PC-9 (cell line): Measurements from ENCODE around the gene WBP1. TPM values are rescaled to one million over a fixed set of nuclear protein-coding genes. Genes with fewer than 3 reads are reported as not detected.

Source experiments
- BruUV-seq: library from RNA; stranded (reverse); fragments of 400-500 nt; replicated peaks from 2 replicates; lab custom pipeline; 2021; lab: Mats Ljungman, UMichigan
- CTCF ChIA-PET: fragments of 300-600 bp; sonication (Branson Sonifier 250); formaldehyde crosslinking; loops from one replicate; lab custom pipeline; 2022; ENCODE audit warnings: antibody characterized with exemption; lab: Charles Lee
- POLR2A ChIA-PET: fragments of 300-600 bp; sonication (Branson Sonifier 250); formaldehyde crosslinking; loops from one replicate; lab custom pipeline; 2022; ENCODE audit warnings: antibody characterized with exemption; ENCODE audit not compliant: unreplicated experiment; lab: Charles Lee
- DNase-seq, 2 experiments: peaks; one replicate each; pipeline versions ENCODE4 v3.0.0 to v3.0.0-alpha.2; 2015 to 2022; ENCODE audit warnings: mixed read lengths in 1 of 2
- H2AFZ ChIP-seq: fragments of 200-600 bp; sonication (generic); 2 replicates; pipeline ENCODE4 v1.8.1; 2017; ENCODE audit warnings: antibody characterized with exemption
- H3F3A ChIP-seq: fragments of 200-600 bp; sonication (generic); 2 replicates; pipeline ENCODE4 v1.8.1; 2017; ENCODE audit warnings: antibody characterized with exemption, mild to moderate bottlenecking, low read depth; ENCODE audit not compliant: insufficient read depth
- H3K27ac ChIP-seq: fragments of 200-600 bp; sonication (generic); 2 replicates; pipeline ENCODE4 v1.6.1; 2016; ENCODE audit warnings: mixed run types
- H3K27me3 ChIP-seq: fragments of 200-600 bp; sonication (generic); 2 replicates; pipeline ENCODE4 v1.6.1; 2016; ENCODE audit warnings: low read depth, mixed run types; ENCODE audit not compliant: insufficient read depth
- H3K36me3 ChIP-seq: fragments of 200-600 bp; sonication (generic); 2 replicates; pipeline ENCODE4 v1.6.1; 2016; ENCODE audit warnings: low read depth, mixed run types
- H3K4me1 ChIP-seq: fragments of 200-600 bp; sonication (generic); replicated peaks from 2 replicates; pipeline ENCODE4 v1.6.1; 2016; ENCODE audit warnings: mixed run types; ENCODE audit not compliant: insufficient read depth
- H3K4me2 ChIP-seq: fragments of 200-600 bp; sonication (generic); 2 replicates; pipeline ENCODE4 v1.6.1; 2017; ENCODE audit warnings: mixed run types
- H3K4me3 ChIP-seq: fragments of 200-600 bp; sonication (generic); 2 replicates; pipeline ENCODE4 v1.6.1; 2016; ENCODE audit warnings: mixed run types
- H3K79me2 ChIP-seq: fragments of 200-600 bp; sonication (generic); 2 replicates; pipeline ENCODE4 v1.6.1; 2017; ENCODE audit warnings: low read depth, mixed run types
- H3K9me2 ChIP-seq: fragments of 200-600 bp; sonication (generic); 2 replicates; pipeline ENCODE4 v1.8.1; 2017; ENCODE audit warnings: mild to moderate bottlenecking; ENCODE audit not compliant: insufficient read depth
- H3K9me3 ChIP-seq: fragments of 200-600 bp; sonication (generic); 2 replicates; pipeline ENCODE4 v1.8.1; 2016; ENCODE audit warnings: low read depth; ENCODE audit not compliant: insufficient read depth
- H4K20me1 ChIP-seq: fragments of 200-600 bp; sonication (generic); 2 replicates; pipeline ENCODE4 v1.8.1; 2017; ENCODE audit not compliant: insufficient read depth
- EZH2 ChIP-seq: fragments of 200-600 bp; sonication (generic); IDR thresholded peaks from 2 replicates; pipeline ENCODE4 v1.8.0; 2017; ENCODE audit warnings: antibody characterized with exemption, low read depth
- intact Hi-C: fragments of 100-400 bp; cut with micrococcal nuclease; formaldehyde crosslinking; loops from one replicate; pipeline ENCODE4 v1.10.0; 2022; ENCODE audit not compliant: unreplicated experiment
- total RNA-seq: library from RNA; stranded (reverse); gene quantifications from 2 replicates; pipeline ENCODE4 v1.2.3, GENCODE V29; 2021
- TF ChIP-seq, protein P1 (sequence below): fragments of 200-600 bp; sonication (generic); conservative IDR thresholded peaks from 2 replicates; pipeline ENCODE4 v1.6.1; 2017; ENCODE audit warnings: mixed run types, antibody characterized with exemption, mild to moderate bottlenecking, moderate library complexity

The WBP1 gene
- total RNA-seq, 1 experiment from 2014 or later: 68.0 TPM

- H3K27me3 ChIP-seq: no peaks in the 10 kb centered on the region
- no peak for DNase-seq
- peaks cover 22% of the 10 kb centered on the region for H3K4me1 ChIP-seq
- H3K79me2 ChIP-seq: peaks cover 37% of the 10 kb centered on the region
- no peak overlapping the region for H3K27ac ChIP-seq
- CTCF ChIA-PET: interaction anchor here (0.5 kb wide), 1 partner anchor 24 kb away, joined by 4 read pairs; no protein-coding TSS in a partner anchor
- H3K4me3 ChIP-seq: no peak overlapping the region
- POLR2A ChIA-PET: no interaction called here
- H3K9me3 ChIP-seq: no peaks in the 10 kb centered on the region
- peaks cover 25% of the 10 kb centered on the region for H3F3A ChIP-seq
- TF ChIP-seq, protein P1, sequence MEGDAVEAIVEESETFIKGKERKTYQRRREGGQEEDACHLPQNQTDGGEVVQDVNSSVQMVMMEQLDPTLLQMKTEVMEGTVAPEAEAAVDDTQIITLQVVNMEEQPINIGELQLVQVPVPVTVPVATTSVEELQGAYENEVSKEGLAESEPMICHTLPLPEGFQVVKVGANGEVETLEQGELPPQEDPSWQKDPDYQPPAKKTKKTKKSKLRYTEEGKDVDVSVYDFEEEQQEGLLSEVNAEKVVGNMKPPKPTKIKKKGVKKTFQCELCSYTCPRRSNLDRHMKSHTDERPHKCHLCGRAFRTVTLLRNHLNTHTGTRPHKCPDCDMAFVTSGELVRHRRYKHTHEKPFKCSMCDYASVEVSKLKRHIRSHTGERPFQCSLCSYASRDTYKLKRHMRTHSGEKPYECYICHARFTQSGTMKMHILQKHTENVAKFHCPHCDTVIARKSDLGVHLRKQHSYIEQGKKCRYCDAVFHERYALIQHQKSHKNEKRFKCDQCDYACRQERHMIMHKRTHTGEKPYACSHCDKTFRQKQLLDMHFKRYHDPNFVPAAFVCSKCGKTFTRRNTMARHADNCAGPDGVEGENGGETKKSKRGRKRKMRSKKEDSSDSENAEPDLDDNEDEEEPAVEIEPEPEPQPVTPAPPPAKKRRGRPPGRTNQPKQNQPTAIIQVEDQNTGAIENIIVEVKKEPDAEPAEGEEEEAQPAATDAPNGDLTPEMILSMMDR: no peak; the same call in 1 of the 2 replicates
- TF ChIP-seq EZH2: no peak
- no peak overlapping the region for H3K4me2 ChIP-seq
- peaks cover 15% of the 10 kb centered on the region for H3K36me3 ChIP-seq
- H4K20me1 ChIP-seq: no peaks in the 10 kb centered on the region
- no TSS peak for BruUV-seq
- no peak overlapping the region for H2AFZ ChIP-seq
- no peaks in the 10 kb centered on the region for H3K9me2 ChIP-seq
- intact Hi-C loops: no loop called here
These were observed 3.2 kb downstream of the WBP1 start for GRCh38 chr2:74461187-74462053.

DNA sequence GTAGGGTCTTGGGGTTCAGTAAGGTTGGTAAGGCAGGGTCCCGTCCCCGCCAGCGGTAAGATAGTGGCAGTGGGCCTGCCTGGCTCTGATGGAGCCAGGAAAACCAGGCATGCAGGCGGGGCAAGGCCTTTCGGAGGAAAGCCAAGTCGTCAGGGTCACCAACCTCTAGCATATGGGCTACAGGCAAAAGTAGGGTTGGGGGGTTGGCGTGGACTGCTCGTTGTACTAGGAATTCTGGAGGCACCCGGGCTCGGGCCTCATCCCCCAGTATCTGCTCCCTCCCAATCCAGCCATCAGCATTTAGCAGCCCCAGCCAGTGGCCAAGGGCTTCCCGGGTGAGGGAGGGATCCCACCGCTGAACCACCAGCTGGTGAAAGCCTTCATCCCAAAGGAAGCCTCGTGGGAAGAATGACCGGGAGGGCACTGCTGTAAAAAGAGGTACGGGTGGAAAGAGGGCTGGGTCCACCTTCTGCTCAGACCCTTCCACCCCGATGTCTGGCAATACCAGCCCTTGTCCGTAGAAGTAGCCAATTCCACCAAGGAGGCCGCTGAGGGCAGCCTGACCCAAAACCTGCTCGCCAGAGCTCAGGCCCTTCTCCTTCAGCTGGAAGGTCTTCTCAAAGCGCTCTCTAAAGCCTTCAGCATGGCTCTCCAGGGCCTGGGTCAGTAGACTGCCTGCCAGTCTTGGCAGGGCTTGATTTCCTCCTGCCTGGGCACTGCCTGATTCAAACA is 4.0 kb downstream of the WBP1 start:
- Histone ChIP-seq H3F3A (peaks cover 22% of the 10 kb centered on the region; the same call in 1 of the 2 replicates), H3K27ac (no peak overlapping the region), H2AFZ (no peak overlapping the region), H3K4me1 (peaks cover 22% of the 10 kb centered on the region), H3K4me3 (no peak overlapping the region), H3K9me2 (no peaks in the 10 kb centered on the region), H3K9me3 (no peaks in the 10 kb centered on the region), H3K79me2 (peaks cover 32% of the 10 kb centered on the region), H4K20me1 (no peaks in the 10 kb centered on the region), H3K4me2 (no peak overlapping the region), H3K27me3 (no peaks in the 10 kb centered on the region), H3K36me3 (peaks cover 15% of the 10 kb centered on the region)
- intact Hi-C loops: no loop called here
- no peak for DNase-seq
- BruUV-seq: no TSS peak
- ChIA-PET POLR2A (no interaction called here), CTCF (interaction anchor here (0.5 kb wide), 1 partner anchor 24 kb away, joined by 4 read pairs; no protein-coding TSS in a partner anchor)
- TF ChIP-seq, protein P1: no peak
- no peak for TF ChIP-seq EZH2

GRCh38 chr2:74462786-74463105 is 4.5 kb downstream of the WBP1 start:
- BruUV-seq: no TSS peak
- intact Hi-C loops: no loop called here
- Histone ChIP-seq H3K4me1 (peaks cover 18% of the 10 kb centered on the region), H3K79me2 (peaks cover 32% of the 10 kb centered on the region), H4K20me1 (no peaks in the 10 kb centered on the region), H3K4me3 (no peak overlapping the region), H3K9me3 (no peaks in the 10 kb centered on the region), H2AFZ (no peak overlapping the region), H3K36me3 (peaks cover 15% of the 10 kb centered on the region), H3K9me2 (no peaks in the 10 kb centered on the region), H3K27ac (no peak overlapping the region), H3F3A (peaks cover 27% of the 10 kb centered on the region; the same call in 1 of the 2 replicates), H3K4me2 (no peak overlapping the region), H3K27me3 (no peaks in the 10 kb centered on the region)
- ChIA-PET POLR2A (no interaction called here), CTCF (no interaction called here)
- no peak for DNase-seq
- TF ChIP-seq, protein P1: no peak
- no peak for TF ChIP-seq EZH2
